NT2/D1 (cell line): ENCODE measurements around the gene OTUD7B.

ENCODE experiments used
- SUZ12 ChIP-seq: IDR thresholded peaks from 2 replicates; pipeline ENCODE4 v1.6.1; 2011; ENCODE audit not compliant: insufficient read length, insufficient read depth; ENCODE audit errors: extremely low read depth
- YY1 ChIP-seq: IDR thresholded peaks from 2 replicates; pipeline ENCODE4 v1.6.1; 2011; ENCODE audit not compliant: insufficient read length, insufficient read depth
- ZNF274 ChIP-seq: IDR thresholded peaks from 2 replicates; pipeline ENCODE4 v1.6.1; 2011; ENCODE audit warnings: mild to moderate bottlenecking, low read depth, low read length

DNA sequence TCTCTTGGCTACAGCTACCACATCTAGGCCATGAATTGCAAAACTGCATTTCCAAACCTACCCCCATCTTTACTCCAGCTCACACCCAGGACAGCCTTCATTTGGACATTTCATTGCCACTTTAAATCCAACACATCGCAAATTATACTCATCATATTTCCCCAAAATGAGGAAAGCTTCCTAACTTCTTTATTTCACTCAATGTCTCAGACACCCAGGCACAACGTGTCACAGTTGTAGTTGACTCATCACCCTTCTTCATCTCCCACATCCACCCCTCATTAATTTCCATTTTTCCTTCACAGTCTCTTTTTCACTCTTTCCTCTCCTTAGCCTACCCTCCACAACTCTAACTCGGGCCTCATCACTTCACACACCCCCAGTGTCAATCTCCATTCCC lies 6.7 kb downstream of the OTUD7B start:
- TF ChIP-seq YY1 (no peak), SUZ12 (no peak), ZNF274 (no peak)
